Kidney capillary endothelial cell (primary cell): ENCODE results near the gene HSPB1.
"Not testable (repeated sequence)": the region's sequence is repeated elsewhere in the genome, so short reads cannot be mapped to it uniquely, and the experiment has no call there.

Source experiments
- DNase-seq: peaks from one replicate; pipeline ENCODE4 v3.0.0-alpha.2; 2018; ENCODE audit warnings: low spot score

Gene HSPB1

DNA sequence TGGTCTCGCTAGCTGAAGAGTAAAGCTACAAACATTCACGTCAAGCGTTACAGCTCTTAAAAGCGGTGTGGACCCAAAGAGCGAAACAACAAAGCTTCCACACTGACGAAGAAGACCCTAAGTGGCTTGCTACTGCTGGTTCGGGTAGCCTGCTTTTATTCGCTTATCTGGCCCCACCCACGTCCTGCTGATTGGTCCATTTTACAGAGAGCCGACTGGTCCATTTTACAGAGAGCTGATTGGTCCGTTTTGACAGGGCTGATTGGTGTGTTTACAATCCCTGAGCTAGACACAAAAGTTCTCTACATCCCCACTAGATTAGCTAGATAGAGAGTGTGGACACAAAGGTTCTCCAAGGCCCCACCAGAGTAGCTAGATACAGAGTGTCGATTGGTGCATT, 6.4 kb downstream of the HSPB1 start:
- DNase-seq = not testable (repeated sequence)

DNA sequence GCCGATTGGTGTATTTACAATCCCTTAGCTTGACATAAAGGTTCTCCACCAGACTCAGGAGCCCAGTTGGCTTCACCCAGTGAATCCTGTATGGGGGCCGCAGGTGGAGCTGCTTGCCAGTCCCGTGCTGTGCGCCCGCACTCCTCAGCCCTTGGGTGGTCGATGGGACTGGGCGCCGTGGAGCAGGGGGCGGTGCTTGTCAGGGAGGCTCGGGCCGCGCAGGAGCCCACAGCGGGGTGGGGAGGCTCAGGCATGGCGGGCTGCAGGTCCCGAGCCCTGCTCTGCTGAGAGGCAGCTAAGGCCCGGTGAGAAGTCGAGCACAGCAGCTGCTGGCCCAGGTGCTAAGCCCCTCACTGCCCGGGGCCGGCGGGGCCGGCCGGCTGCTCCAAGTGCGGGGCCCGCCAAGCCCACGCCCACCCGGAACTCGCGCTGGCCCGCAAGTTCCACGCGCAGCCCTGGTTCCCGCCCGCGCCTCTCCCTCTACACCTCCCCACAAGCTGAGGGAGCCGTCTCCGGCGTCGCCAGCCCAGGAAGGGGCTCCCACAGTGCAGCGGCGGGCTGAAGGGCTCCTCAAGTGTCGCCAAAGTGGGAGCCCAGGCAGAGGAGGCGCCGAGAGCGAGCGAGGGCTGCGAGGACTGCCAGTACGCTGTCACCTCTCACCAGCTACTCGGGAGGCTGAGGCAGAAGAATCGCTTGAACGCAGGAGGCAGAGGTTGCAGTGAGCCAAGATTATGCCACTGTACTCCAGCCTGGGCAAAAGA, 7.0 kb downstream of the HSPB1 start:
- DNase-seq = not testable (repeated sequence)

DNA sequence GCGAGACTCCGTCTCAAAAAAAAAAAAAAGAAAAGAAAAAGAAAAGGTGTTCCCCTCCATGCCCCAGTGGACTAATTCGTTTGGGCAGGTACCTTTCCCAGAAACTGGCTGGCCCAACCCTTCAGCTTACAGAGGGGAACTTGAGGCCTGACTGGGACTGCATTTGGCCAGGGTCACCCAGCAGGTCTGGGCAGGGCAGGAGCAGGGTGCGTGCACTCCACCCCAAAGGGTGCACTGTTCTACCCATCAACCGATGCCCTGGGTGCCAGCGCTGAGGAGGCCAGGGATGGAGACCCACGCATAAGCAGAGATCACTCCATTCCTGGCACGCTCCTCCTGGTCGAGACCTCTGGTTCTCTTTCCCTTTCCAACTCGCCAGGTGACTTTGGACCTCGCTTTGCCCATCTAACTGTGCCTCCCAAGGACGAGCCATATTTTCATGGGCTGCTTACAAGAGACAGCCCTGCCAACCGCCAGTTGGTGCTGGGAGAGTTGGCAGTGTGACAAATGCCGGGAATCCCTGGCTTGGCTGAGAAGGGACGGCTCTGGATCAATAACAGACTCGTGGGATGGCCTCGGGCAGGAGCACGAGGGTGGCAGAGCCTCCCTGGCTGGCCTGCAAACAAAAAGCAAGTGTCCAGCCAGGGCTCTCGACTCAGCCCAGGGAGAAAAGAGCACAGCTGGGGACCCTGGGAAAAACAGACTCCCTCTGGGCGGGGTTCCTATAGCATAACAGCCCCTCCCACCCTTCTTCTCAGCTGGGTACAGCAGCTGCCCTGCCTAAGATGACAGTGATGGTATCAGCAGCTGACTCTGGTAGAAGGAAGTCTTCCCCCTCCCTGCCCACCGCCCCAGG, 7.9 kb downstream of the HSPB1 start:
- DNase-seq = no peak

DNA sequence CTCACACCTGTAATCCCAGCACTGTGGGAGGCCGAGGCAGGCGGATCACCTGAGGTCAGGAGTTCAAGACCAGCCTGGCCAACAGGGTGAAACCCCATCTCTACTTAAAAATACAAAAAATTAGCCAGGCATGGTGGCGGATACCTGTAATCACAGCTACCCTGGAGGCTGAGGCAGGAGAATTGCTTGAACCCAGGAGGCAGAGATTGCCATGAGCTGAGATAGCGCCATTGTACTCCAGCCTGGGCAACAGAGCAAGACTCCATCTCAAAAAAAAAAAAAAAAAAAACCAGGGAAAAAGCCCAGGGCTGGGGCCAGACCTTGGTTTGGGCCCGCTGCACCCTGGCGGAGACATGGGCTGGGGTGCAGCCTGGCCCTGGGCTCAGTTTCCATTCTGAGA, 9.4 kb downstream of the HSPB1 start:
- not testable (repeated sequence) for DNase-seq

DNA sequence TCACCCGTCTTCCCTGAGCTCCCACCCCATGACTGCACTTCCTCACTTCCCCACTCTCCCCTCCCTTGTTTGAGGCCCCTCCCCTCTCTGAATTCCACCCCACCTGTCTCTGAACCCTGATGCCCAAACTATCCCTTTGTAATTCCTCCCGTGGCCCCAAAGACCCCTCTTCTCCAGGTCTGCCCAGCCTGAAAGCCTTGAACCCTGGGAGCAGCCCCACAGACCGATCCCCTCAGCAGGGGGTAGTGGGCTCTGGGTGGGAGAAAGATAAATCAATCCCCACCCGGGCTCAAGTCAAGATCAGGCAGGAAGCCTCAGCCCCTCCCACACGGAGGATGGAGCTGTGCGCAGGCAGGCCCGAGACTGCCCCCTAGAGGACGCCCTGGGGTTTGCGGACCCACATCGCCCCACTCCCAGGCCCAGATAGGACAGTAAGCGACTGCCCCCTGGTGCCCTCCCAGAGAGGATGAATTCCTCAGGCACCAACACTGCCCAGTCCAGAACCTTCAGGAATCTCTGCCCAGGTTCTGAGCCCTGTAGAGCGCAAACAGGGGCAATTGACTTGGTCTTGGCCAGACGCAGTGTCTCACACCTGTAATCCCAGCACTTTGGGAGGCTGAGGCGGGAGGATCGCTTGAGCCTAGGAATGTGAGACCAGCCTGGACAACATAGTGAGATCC, 11.7 kb downstream of the HSPB1 start:
- DNase-seq = peak; percentile 93

DNA sequence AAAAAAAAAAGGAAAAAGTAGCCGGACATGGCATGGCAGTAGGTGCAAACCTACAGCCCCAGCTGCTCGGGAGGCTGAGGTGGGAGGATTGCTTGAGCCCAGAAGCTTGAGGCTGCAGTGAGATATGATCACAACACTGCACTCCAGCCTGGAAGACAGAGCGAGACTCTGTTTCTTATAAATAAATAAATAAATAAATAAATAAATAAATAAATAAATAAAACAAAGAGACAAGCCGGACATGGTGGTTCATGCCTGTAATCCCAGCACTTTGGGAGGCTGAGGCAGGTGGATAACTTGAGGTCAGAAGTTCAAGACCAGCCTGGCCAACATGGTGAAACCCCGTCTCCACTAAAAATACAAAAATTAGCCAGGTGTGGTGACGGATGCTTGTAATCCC, 12.3 kb downstream of the HSPB1 start:
- not testable (repeated sequence) for DNase-seq

DNA sequence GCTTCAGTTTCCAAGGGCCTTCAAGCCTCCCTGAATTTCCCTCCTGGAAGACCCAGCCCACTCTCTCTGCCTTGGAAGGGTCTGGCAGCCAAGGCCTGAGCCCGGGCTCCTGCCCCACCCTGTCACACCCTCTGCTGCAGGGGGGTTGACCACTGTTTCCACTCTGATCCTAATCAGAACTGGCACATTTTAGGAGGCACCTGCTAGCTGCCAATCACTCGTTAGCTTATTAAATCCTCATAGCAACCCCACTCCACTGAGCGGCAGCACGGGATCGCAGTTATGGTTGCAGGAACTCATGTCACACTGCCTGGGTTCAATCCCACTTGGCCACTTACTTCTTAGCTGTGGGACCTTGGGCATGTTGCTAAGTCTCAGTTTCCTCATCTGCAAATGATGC, 12.9 kb downstream of the HSPB1 start:
- no peak for DNase-seq

DNA sequence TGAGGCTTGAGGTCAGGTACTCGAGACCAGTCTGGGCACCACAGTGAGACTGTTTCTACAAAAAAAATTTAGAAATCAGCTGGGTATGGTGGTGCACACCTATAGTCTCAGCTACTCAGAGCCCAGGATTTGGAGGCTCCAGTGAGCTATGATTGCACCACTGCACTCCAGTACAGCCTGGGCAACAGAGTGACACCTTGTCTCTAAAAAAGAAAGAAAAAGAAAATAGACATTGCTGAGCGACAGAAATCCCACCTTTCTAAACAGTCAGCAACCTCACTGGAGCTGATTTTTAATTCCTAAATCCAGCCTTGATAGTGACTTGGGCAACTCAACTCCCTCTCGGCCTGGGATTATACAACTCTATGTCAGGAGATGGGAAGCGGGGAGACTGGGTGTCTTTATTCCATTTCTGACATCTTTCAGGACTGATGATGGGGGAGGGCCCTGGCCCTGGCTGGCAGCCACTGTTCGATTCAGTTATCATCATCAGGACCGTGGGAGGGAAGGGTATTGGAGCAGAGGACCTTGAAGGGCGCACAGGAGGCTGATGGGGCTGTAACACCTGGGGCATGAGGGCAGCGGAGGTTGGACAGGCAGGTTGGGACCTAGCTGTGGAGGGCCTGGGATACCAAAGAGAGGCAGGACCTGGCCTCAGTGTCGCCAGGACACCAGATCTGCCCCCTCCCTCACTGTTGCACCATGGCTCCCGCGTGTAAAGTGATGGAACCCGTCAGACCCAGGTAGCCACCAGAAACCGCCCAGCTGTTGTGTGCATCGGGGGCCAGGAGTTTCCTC, 14.7 kb downstream of the HSPB1 start:
- no peak for DNase-seq

DNA sequence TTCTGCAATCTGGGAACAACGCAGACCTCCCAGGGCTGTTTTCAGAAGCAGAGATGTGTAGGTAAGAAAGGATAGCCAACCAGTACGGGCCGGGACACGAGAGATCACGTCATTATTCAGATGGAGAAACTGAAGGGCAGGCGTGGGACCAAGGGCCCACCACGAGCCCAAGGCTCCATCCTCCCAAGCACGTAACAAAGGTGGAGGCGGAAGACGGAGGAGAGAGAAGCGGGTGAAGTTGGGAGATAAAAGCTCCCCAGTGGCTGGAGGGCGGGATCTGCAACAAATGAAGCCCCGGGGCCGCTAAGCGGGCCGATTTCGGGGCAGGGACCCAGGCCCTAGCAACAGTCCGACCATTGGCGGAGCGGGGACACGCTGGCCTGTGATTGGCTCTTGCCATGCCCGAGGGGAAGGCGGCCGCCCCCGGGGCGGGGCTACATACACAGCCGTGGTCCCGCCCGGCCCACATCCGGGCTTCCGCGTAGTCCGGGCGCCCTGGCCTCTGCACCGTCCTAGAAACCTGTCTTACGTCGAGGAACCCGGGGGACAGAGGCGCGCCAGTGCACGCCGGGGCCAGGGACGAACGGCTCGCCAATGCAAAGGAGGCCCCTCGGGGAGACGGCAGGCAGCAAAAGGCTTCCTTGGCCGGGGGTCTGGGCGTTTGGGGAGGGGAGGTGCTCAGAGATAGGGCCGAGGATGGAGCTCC, 15.5 kb downstream of the HSPB1 start:
- peak; percentile 94 for DNase-seq

DNA sequence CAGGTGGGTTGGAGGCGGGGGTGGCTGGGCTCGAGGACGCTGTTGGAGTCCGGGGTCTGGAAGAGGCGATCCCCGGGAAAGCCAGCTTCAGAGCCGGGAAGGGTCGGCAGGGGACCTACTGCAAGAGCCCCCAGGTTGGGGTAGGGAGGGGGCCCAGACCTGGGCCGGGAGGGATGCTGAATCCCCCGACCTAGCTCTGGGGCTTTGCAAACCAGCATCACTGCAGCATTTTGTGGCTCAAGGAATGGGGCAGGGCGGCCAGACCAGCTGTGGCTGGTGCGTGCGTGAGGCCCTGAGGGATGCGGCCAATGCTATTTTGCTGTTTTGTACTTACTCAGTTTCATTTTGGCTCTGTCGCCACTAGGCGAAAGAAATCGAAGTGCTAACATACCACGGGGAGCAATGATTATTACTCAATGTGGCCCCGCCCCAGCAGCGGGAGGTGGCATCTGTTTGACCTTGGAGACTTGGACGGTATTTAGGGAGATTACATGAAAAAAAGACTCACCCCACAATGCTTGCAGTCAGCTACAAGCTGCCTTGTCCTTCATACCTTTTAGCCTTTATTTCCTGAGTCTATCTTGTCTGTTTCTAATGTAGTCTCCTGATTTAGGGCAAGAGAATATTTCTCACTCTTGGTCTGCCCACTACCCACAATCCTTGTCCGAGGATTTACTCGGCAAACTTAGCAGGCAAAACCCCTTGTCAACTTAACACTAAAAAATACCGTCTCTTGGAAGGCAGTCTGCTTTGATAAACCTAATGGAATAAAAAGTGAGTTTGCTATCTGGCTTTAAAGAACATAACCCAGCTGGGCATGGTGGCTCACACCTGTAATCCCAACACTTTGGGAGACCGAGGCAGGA, 16.2 kb downstream of the HSPB1 start:
- DNase-seq = no peak

DNA sequence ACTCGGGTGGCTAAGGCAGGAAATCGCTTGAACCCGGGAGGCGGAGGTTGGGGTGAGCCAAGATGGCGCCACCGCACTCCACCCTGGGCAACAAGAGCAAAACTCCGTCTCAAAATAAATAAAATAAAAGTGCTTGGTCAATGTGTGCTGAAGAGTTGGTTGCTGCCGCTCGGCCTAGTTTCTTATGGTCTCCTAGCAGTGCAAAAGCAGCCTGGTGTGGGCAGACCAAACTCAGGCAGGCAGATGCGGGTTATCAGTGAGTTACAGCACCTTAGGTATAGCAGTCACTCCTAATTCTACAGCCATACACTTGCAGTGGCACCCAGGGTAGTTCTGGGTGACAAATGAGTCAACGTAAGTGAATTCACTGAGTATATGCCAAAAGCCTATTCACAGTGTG, 22.6 kb downstream of the HSPB1 start:
- DNase-seq = no peak

DNA sequence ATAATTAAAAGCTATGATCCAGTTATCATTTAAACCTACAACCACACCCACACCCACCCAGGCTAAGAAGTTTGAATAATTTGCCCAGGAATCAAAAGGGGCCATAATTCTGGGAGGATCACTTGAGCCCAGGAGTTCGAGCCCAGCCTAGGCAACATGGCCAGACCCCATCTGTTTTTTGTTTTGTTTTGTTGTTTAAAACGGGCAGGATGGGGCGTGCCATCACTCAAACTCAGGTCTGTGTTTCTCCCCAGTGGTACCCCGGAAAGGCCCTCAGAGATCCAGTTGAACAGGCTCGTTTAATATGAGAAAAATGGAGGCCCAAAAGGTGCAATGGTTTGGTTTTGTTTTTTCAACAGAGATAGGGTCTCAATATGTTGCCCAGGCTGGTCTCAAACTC, 23.3 kb downstream of the HSPB1 start:
- no peak for DNase-seq

DNA sequence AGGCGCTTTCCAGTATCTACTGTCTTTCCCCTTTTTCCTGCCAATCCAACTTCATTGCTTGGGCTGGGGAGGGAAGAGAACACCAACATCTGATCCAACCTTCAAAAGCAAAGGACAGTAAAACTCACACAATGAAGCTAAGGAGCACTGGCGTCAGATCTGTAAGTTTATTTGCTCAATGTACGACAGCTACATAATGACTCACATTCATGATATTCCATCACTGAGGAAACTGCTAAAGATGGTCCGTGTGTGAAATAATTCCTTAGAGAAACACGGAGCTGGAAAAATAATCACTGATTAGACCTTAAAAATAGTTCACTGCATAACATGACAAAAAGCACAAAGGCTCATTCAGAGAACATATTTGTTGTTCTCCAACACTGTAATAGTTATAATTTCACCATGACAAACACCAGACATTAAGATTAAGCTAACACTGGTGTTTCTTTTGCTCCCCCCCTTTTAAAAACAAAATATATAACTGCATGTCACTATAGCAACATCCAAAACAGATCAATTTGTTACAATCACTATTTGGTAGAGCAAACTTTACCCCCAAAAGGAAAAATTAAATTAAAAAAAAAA, 24.3 kb downstream of the HSPB1 start:
- DNase-seq = no peak

DNA sequence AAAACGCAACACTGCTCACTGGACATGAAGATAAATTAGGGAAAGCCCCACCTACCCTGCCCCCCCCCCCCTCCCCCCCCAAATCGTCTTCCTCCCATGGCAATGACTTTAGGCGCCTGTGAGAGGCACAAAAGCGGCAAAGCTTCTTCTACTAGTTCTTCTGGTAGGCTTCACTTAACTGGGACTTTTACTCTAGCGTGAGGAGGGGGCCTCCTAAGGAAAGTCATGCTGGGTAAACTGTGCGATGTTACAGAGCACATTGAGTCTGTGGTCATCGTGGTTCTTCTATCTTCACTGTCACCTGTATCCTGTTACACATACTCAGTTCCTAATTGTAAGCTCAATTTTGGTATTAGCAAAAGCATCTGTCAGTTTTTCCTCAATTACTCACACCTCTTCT, 25.1 kb downstream of the HSPB1 start:
- peak; percentile 38 for DNase-seq

DNA sequence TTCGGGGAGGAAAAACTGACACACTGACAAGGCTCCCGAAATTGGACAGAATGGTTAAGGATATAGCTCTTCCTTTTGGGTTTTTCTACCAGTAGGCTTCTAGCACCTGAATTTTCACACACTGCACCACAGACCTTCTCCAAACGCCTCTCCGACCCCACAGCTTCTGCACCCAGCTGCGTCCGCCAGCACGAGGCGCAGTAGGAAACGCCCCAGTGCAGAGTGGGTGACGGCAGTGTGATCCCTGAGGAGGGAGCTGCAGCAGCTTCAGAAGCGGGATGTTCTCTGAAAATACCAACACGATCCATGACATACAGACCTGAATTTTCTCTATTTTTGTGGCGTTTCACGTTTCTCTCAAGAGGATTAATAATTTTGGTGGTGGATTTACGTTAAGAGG, 25.9 kb downstream of the HSPB1 start:
- no peak for DNase-seq

DNA sequence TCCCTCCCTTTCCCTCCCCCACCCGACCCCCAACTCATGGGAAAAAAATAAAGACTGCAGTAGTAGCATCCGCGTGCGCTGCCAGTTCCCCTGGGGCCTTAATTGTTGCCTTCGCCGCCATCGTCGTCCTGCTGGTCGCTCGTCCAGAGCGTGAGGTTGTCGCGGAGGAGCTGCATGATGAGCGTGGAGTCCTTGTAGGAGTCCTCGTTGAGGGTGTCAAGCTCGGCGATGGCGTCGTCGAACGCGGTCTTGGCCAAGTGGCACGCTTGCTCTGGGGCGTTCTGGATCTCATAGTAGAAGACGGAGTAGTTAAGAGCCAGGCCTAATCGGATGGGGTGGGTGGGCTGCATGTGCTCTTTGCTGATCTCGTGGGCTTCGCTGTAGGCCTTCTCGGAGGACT, 27.0 kb downstream of the HSPB1 start:
- no peak for DNase-seq

DNA sequence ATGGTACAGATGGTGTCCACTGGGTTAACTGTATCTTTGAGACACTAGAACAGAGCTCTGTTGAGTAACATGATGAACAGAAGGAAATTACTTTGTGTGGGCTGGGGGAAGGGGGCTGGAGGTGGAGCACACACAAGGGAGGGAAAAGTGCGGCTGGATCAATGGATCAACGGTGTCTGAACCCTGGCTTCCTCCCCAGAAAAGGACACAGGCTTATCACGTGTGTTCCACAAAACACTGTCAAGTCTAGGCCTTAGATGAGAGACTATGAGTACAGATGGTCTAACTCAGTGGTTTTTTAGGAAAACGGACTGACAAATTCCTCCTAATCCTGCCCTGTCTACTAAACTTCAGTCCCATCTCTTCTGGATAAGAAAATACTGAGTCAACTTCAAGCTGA, 27.8 kb downstream of the HSPB1 start:
- DNase-seq = no peak

DNA sequence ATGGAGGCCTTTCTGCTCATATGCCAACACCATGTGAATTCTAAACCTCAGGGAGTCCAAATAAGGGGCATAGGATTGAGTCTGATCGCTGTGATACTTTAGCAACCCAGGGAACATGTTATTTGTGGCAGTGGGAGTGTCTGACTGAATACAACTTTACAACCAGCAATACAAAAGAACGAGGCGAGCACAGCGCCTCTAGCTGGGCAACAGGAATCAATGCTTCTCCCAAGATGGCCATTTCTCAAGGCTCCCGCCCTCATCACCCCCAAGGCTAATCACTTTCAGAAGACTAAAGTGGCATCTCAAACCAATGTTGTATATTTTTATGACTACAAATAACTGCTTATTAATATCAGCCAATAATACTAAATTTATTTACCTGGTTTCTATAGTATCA, 28.2 kb downstream of the HSPB1 start:
- no peak for DNase-seq

DNA sequence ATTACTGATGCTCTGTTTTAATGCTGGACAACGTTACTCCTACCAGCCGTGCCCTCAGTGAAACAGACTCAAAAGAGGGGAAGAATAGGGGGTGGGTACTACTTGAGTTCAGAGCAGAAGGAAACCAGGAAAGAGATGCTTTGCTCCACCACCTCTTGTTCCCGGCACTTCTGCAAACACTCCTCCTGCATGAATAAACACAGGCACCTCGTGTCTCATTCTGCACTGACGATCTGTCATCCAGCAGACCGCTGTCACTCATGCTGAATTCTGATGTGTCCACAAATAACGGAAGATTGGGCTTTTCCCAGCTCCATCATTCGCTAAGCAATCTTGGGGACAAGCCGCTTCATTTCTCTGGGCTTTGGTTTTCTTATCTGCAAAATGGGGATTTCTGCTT, 29.6 kb downstream of the HSPB1 start:
- no peak for DNase-seq

DNA sequence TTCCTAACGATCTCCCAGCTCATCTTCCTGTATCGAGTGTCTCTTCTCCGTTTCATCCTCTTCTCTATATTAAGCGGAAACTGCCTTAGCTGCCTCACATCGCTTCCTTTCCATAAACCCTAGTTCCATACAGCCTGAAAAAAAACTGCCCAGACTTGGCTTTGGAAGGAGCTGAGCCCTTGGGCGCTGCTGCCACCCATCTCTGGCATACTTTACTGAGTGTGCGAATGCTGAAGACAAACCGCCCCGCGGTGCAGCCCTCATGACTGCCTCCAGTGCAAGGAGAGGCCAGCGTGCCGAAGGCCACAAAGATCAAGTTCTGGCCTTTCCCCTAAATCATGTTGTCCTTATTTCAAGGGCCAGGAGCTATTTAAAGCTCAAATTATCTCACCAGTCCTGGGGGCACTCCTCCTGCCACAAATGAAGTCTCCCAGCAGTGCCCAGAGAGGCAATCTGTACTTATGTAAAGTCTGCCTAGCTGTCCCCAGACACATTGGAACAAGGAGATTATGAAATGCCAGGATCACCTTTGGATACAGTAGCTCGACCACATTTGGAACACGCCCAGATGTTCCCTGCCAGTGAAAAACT, 31.1 kb downstream of the HSPB1 start:
- DNase-seq = no peak
